Smooth muscle cell of the brain vasculature (primary cell): Measurements from ENCODE around the gene NLRC5.
"Not testable (repeated sequence)": the region's sequence is repeated elsewhere in the genome, so short reads cannot be mapped to it uniquely, and the experiment has no call there.

Experiments
- DNase-seq: peaks from one replicate; pipeline ENCODE4 v3.0.0-alpha.2; 2012; ENCODE audit warnings: low read depth, low spot score

The NLRC5 gene

DNA sequence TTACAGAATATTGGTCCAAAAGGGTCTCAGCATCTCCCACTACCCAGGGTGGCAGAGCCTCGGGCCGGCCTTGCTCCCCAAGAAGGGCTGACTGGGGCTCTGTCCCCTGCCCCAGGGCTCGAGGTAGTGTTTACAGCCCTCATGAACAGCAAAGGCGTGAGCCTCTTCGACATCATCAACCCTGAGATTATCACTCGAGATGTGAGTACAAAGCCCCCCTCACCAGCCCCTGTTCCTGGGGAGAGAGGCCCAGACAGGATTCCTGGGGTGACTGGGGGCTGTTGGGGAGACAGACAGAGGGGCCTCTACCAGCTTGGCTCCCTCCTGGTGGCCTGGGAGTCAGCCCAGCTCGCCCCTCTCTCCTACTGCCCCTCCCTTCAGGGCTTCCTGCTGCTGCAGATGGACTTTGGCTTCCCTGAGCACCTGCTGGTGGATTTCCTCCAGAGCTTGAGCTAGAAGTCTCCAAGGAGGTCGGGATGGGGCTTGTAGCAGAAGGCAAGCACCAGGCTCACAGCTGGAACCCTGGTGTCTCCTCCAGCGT, 6.1 kb upstream of the NLRC5 start:
- DNase-seq = no peak

DNA sequence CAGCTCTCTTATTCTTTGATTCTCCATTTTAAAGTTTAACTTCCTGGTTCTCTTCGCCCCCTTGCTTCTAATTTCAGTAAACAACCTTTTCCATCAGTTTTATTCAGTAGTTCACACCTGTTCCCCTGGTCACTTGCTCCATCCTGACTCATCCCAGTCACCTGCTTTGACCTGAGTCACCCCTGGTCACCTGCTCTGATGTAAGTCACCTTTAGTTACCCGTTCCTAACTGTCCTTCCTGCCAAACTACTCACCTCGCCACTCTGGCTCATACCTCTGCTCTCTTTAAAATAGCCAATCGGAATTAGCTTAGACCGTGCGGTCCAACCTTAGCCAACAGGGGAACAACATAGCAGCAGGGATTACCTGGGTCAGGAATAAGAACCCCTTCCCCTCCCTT, 4.7 kb upstream of the NLRC5 start:
- DNase-seq = no peak

DNA sequence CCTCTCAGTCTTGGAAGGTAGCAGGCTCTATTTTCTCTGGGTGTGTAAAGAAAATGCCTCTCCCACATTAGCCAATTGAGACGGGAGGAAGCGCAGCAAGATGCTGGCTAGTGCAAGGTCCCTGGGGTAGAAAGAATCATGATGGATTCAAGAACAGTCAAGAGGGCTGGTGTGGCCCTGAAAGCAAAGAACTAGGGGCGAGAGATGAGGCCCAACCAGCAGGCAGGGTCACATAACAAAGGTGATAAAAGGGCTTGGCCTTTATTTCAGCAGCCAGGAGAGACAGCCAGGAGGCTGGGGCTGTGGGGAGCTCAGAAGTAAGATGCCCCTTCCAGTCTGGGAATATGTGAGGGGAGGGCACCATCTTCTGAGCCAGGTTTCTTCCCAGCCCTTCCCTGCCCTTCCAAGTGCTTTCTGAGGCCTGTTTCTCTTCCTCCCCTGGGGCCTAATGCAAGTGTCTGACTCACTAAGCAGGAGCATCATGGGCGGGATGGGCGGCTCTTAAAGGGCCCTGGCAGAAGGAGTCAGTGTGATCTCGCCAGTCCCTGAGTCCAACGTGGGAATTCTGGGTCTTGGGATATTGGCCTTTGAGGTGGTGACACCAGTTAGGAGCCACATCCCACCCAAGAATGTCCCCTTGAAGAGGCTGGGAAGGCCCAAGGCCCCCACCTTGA, 3.9 kb upstream of the NLRC5 start:
- peak; percentile 65 for DNase-seq

- DNase-seq = no peak
These were observed 3.4 kb upstream of the NLRC5 start for GRCh38 chr16:56985962-56986360.

DNA sequence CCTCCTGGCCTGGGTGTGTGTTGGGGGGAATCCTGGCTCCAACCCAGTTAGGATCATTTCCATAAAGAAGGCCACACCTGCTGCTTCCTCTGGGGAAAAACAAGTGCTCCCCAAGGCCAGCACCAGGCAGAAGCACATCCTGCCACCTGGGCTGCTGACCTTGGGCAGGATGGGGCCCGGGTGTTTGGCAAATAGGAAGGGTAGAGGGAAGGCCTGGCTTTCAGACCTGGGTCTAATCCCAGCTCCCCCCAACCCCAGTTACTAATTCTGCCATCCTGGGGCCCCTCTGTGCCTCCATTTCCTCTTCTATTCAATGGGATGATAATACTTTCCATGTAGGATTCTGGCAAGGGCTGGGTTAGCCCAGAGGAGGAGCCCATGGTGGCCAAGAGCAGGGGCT, 3.0 kb upstream of the NLRC5 start:
- no peak for DNase-seq

GRCh38 chr16:56986908-56987307, 2.4 kb upstream of the NLRC5 start:
- not testable (repeated sequence) for DNase-seq

DNA sequence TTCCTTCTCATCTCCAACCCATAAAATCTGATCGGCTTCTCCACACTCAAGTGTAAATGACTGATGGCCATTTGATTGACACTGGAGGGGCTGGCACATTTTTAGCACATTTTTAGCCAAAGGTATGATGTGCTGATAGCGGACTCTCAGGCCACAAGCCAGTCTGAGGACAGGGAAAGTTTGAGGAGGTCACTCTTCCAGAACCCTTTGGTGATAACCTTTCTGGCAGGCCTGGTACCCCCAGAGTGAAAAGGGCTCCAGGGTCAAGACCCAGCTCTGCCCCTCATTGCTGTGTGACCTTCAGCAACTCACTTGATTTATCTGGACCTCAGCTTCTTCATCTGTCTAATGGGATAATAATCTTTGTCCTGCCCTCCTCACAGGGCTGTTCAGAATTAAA, 1.7 kb upstream of the NLRC5 start:
- DNase-seq = no peak

DNA sequence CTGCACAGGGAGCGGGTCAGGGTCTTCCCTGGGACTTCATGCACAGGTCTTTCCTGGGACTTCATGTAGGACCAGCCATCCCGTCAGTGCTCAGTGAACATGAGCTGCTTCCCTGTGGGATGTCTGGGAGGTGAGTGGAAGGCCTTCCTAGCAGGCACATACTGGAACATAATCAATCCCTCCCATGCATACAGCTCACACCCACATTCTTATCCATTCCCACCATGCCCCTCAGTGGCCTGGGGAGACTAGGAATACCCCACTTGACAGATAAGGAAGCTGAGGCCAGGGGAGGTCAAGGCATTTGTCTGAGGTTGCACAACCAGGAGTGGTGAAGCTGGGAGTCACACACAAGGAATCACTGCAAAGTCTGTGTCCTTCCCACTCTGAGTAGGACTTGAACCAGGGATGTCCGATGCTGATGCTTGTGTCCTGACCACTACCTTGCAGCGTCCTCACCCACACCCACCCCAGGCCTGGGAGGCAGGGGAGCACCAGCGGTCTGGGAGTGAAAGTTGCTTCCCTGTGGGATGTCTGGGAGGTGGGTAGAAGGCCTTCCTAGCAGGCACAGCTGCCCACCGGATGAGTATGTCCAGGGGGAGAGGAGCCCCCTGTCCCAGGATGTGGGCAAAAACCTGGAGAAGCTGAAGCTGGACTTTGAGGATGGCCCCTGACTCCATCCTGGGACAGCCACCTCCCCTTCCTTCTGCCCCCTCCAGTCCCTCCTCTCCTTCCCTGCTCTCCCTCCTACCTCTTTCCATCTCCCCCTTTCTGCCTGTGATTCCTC, 1.0 kb upstream of the NLRC5 start:
- no peak for DNase-seq

DNA sequence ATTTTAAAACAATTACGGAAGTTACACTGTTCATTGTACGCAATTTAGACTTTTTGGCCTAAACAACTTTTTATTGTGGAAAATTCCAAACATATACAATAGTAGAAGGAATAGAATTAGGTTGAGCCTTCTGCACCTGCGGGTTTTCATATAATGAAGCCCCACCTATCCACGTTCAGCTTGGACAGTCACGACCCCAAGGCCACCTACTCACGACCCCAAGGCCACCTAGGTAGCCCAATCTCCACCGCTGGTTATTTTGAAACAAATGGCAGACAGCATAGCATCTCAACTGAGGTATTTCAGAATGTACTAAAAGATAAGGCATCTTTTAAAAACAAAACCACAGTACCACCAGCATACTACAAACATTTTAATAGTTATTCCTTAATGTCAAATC, 631 bp downstream of the NLRC5 start:
- DNase-seq = no peak

- DNase-seq = no peak
These were observed 1.3 kb downstream of the NLRC5 start for GRCh38 chr16:56990407-56991286.

- not testable (repeated sequence) for DNase-seq
These were observed 3.1 kb downstream of the NLRC5 start for GRCh38 chr16:56992431-56992830.

GRCh38 chr16:56993204-56993603, 3.8 kb downstream of the NLRC5 start:
- DNase-seq = no peak

DNA sequence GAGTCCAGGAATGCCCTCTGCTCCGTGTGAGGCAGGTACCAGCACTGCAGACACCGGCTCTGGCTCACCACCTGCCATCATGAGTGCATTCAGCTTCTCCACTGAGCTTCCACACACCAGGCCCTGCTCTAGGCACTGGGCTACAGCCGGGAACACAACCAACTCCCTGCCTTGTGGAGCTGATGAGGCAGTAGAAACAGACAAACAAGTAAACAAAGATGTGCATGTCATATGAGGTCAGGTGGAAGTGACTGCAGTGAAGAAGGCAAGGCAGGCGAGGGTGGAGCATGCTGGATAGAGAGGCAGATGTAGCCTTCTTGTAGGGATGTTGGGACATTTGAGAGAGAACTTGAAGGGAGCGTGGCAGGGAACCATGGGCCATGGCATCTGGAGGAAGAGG, 5.0 kb downstream of the NLRC5 start:
- no peak for DNase-seq

DNA sequence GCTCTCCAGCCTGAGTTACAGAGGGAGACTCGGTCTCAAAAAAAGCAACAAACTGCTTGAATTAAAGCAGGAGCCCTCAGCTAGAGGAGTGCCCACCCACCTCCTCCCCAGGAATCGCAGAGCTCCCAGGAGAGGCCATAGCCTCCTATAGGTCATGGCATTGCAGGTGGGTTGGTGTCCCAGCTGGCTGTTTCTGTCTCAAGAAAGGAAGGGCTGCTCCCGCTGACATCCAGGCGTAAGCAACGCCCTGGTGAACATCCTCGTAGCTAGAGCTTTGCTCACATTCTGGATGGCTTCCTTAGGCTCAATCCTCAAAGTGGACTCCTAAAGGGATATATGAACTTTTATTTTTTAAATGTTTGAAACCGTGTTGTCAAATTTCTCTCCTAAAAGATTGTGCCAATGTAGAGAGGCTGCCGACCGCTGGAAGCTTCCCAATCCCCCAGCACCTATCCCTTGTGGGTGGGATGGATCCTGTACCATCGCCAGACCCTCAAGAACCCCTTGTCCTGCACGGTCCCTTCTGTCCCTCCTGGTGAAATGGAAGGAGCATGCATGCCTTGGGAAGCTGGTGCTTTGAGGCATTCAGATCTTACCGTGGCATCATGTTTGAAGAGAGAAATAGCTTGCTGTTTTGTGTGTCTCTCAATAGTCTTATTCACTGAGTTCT, 5.9 kb downstream of the NLRC5 start:
- no peak for DNase-seq

DNA sequence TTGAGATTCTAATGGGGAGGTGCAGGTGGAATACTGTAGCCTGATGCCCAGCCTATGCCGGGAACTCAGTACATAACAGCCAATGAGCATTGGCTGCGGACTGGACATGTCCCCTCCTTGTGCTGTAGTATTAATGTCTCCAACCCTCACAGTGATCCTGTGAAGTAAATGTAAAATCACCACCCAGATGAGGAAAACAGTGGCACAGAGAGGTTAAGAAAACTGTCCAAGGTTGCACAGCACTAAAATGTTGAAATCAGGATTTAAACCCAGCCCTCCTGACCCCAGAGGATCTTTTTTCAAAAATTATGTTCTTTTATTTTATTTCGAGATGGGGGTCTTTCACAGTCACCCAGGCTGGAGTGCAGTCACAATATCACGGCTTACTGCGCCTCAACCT, 7.9 kb downstream of the NLRC5 start:
- no peak for DNase-seq

DNA sequence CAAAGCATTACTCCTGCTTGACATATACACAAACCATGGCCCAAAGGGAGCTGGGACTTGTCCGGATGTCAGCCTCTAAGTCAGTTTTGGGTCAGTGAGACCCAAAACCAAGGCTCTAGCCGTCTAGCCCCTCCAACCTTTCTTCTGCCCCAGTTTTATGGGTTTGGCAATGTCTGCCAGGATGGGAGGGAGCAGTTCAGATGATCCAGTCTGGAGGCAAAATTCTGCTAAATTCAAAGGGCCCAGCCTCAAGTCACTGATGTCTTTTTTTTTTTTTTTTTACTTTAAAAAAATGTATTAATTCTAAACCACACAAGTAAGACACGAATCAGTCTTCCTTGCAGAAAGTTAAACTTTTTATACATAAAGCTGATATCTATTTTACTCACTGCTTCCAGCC, 8.6 kb downstream of the NLRC5 start:
- DNase-seq = no peak

DNA sequence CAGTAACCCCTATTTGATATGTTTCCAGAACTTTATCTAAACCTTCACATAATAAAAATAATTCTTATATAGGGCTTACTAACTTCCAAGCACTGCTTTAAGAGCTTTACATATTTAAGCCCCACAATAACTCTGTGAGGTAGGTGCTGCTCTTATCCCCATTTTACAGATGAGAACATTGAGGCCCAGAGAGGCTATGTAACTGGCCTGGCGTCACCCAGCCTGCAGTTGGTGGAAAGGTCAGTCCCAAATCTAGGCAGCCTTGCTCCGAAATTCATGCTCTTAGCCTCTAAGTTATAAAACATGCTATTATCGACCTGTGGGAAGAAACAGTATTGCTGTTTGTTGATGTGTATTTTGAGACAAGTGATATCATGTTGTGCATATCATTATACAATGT, 9.0 kb downstream of the NLRC5 start:
- DNase-seq = no peak

- no peak for DNase-seq
These were observed 9.5 kb downstream of the NLRC5 start for GRCh38 chr16:56998861-56999260.

- no peak for DNase-seq
These were observed 10.3 kb downstream of the NLRC5 start for GRCh38 chr16:56999409-57000270.

DNA sequence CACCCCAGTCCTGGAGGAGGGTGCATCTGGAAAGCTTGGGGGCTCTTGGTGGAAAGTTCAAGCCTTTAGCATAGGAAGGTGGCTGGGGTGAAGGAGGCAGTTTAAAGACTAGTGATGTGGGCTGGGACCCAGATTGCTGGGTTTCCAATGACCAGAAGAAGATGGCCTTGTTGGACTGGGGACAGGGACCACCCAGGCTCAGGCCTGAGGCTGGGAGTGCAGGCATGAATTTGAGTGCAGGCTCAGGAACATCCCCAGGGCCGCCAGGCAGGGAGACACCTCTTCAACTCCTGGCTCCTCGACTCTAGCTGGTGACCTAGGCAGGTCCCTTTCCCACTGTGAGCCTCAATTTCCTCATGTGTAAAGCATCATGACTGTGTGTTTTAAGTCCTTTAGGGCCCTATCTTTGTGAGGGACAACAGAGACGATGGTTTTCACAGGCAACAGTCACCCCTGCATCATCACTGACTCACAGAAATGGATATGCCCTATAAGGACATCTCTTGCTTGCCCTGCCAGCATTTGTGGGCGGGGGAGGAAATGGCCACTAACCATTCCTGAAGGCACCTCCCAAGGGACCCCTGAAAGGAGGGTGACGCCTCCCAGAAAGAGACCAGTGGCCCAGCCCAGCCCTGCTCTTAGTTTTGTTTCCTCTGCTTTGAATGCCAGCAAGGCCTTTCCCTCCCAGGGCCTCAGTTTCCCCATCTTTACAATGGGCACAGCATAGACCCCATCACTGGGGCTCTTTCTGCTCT, 11.1 kb downstream of the NLRC5 start:
- DNase-seq = no peak
